OCI-LY7 (cell line): Measurements from ENCODE around the gene SEC14L1.
"Not testable (repeated sequence)": the region's sequence is repeated elsewhere in the genome, so short reads cannot be mapped to it uniquely, and the experiment has no call there.

ENCODE experiments used
- EZH2phosphoT487 ChIP-seq: fragments of 200-600 bp; sonication (generic); IDR thresholded peaks from 2 replicates; pipeline ENCODE4 v1.6.1; 2018; ENCODE audit warnings: low read depth, borderline replicate concordance, mild to moderate bottlenecking, mixed run types, antibody characterized with exemption, low read length, moderate library complexity, mixed read lengths
- TF ChIP-seq, protein P1 (sequence below): fragments of 200-600 bp; sonication (generic); conservative IDR thresholded peaks from 2 replicates; pipeline ENCODE4 v1.5.1; 2014; ENCODE audit warnings: mild to moderate bottlenecking, antibody characterized with exemption, low read length, moderate library complexity, mixed read lengths

DNA sequence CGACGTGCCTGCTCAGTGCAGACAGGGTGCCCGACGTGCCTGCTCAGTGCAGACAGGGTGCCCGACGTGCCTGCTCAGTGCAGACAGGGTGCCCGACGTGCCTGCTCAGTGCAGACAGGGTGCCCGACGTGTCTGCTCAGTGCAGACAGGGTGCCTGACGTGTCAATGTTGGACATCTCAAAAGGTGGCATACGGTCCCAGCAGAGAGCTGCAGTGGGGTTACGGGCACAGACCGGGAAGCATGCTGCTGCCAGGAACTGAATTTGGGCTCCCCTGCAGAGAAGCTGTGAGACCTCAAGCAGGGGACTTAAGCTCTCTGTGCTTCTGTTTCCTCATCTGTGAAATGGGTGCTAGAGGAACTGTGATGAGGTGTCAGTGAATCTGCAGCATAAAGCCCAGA, 115.2 kb downstream of the SEC14L1 start:
- TF ChIP-seq, protein P1, sequence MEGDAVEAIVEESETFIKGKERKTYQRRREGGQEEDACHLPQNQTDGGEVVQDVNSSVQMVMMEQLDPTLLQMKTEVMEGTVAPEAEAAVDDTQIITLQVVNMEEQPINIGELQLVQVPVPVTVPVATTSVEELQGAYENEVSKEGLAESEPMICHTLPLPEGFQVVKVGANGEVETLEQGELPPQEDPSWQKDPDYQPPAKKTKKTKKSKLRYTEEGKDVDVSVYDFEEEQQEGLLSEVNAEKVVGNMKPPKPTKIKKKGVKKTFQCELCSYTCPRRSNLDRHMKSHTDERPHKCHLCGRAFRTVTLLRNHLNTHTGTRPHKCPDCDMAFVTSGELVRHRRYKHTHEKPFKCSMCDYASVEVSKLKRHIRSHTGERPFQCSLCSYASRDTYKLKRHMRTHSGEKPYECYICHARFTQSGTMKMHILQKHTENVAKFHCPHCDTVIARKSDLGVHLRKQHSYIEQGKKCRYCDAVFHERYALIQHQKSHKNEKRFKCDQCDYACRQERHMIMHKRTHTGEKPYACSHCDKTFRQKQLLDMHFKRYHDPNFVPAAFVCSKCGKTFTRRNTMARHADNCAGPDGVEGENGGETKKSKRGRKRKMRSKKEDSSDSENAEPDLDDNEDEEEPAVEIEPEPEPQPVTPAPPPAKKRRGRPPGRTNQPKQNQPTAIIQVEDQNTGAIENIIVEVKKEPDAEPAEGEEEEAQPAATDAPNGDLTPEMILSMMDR, result not testable (repeated sequence)
- TF ChIP-seq EZH2phosphoT487, result not testable (repeated sequence)
